SJCRH30 (cell line): Measurements from ENCODE around the gene FUT7. TPM values are rescaled to one million over a fixed set of nuclear protein-coding genes. Genes with fewer than 3 reads are reported as not detected.

ENCODE experiments used
- total RNA-seq: library from RNA; depleted of rRNA; stranded (reverse); fragments of >200 nt; shearing (Covaris generic); gene quantifications from 2 replicates; pipeline ENCODE4 v1.2.3, GENCODE V29; 2014; rRNA removed

FUT7 gene
- total RNA-seq, 1 experiment from 2014 or later: not detected

Other genes with a start within 250 kb of the FUT7 start
- 17.3 and 26.2 TPM in 2 replicates for gene TMEM141, start 240.7 kb downstream of the FUT7 start, total RNA-seq
- gene CCDC183, start 235.8 kb downstream of the FUT7 start, total RNA-seq: 0.14 TPM in 1 of 2 replicates, not detected in the other
- gene RABL6, start 224.1 kb downstream of the FUT7 start, total RNA-seq: 102 and 108 TPM in 2 replicates
- 0.35 and 0.77 TPM in 2 replicates for gene AJM1, start 189.6 kb downstream of the FUT7 start, total RNA-seq
- 79.9 and 109 TPM in 2 replicates for gene PHPT1, start 182.7 kb downstream of the FUT7 start, total RNA-seq
- 1.9 and 4.4 TPM in 2 replicates for gene MAMDC4, start 179.7 kb downstream of the FUT7 start, total RNA-seq
- 410 and 447 TPM in 2 replicates for gene EDF1, start 165.8 kb downstream of the FUT7 start, total RNA-seq
- 19.5 and 23.6 TPM in 2 replicates for gene TRAF2, start 145.6 kb downstream of the FUT7 start, total RNA-seq
- gene FBXW5, start 87.3 kb downstream of the FUT7 start, total RNA-seq: 37.1 and 40.4 TPM in 2 replicates
- gene C8G, start 86.8 kb downstream of the FUT7 start, total RNA-seq: not detected in 2 replicates
- gene LCN12, start 79.8 kb downstream of the FUT7 start, total RNA-seq: not detected in 2 replicates
- gene PTGDS, start 54.6 kb downstream of the FUT7 start, total RNA-seq: not detected in 2 replicates
- gene LCNL1, start 49.1 kb downstream of the FUT7 start, total RNA-seq: not detected in 2 replicates
- gene PAXX, start 39.7 kb downstream of the FUT7 start, total RNA-seq: 25.9 and 27.8 TPM in 2 replicates
- gene CLIC3, start 35.5 kb downstream of the FUT7 start, total RNA-seq: 0.28 and 0.55 TPM in 2 replicates
- 4.0 and 4.6 TPM in 2 replicates for gene ABCA2, start 3.9 kb downstream of the FUT7 start, total RNA-seq
- gene NPDC1, start 14.1 kb upstream of the FUT7 start, total RNA-seq: 0.51 and 0.91 TPM in 2 replicates
- gene ENTPD2, start 22.0 kb upstream of the FUT7 start, total RNA-seq: 1.9 and 2.0 TPM in 2 replicates
- 69.7 and 71.0 TPM in 2 replicates for gene SAPCD2, start 38.5 kb upstream of the FUT7 start, total RNA-seq
- 12.6 and 13.8 TPM in 2 replicates for gene UAP1L1, start 45.4 kb upstream of the FUT7 start, total RNA-seq
- 38.4 and 42.6 TPM in 2 replicates for gene MAN1B1, start 54.9 kb upstream of the FUT7 start, total RNA-seq
- gene DPP7, start 82.6 kb upstream of the FUT7 start, total RNA-seq: 12.6 and 13.4 TPM in 2 replicates
- 0.49 and 2.0 TPM in 2 replicates for gene GRIN1, start 107.1 kb upstream of the FUT7 start, total RNA-seq
- gene LRRC26, start 138.0 kb upstream of the FUT7 start, total RNA-seq: 0.24 and 0.53 TPM in 2 replicates
- gene TMEM210, start 140.0 kb upstream of the FUT7 start, total RNA-seq: not detected in 2 replicates
- gene ANAPC2, start 156.5 kb upstream of the FUT7 start, total RNA-seq: 29.7 and 38.7 TPM in 2 replicates
- gene SSNA1, start 156.6 kb upstream of the FUT7 start, total RNA-seq: 73.0 and 88.1 TPM in 2 replicates
- 14.0 and 14.8 TPM in 2 replicates for gene TPRN, start 168.7 kb upstream of the FUT7 start, total RNA-seq
- gene TMEM203, start 173.6 kb upstream of the FUT7 start, total RNA-seq: 57.3 and 60.5 TPM in 2 replicates
- 12.5 and 17.2 TPM in 2 replicates for gene NDOR1, start 173.6 kb upstream of the FUT7 start, total RNA-seq
- gene RNF208, start 190.2 kb upstream of the FUT7 start, total RNA-seq: 0.23 and 0.43 TPM in 2 replicates
- gene CYSRT1, start 193.1 kb upstream of the FUT7 start, total RNA-seq: 1.7 TPM in 2 replicates
- not detected in 2 replicates for gene RNF224, start 195.4 kb upstream of the FUT7 start, total RNA-seq
- gene SLC34A3, start 198.8 kb upstream of the FUT7 start, total RNA-seq: 0.06 TPM in 1 of 2 replicates, not detected in the other
- 528 and 565 TPM in 2 replicates for gene TUBB4B, start 209.2 kb upstream of the FUT7 start, total RNA-seq
- not detected in 2 replicates for gene STPG3, start 219.2 kb upstream of the FUT7 start, total RNA-seq
- 65.5 and 66.8 TPM in 2 replicates for gene NELFB, start 223.2 kb upstream of the FUT7 start, total RNA-seq
- 4.0 and 4.4 TPM in 2 replicates for gene TOR4A, start 245.6 kb upstream of the FUT7 start, total RNA-seq